Activated T-cell treated with anti-CD3 and anti-CD28 coated beads for 48 hours (primary cell): ENCODE data around the gene LIPT2.
"Not testable (repeated sequence)": the region's sequence is repeated elsewhere in the genome, so short reads cannot be mapped to it uniquely, and the experiment has no call there.

Experiments
- DNase-seq: peaks from one replicate; pipeline ENCODE4 v3.0.0-alpha.2; 2020; ENCODE audit warnings: low read depth

Gene LIPT2

DNA sequence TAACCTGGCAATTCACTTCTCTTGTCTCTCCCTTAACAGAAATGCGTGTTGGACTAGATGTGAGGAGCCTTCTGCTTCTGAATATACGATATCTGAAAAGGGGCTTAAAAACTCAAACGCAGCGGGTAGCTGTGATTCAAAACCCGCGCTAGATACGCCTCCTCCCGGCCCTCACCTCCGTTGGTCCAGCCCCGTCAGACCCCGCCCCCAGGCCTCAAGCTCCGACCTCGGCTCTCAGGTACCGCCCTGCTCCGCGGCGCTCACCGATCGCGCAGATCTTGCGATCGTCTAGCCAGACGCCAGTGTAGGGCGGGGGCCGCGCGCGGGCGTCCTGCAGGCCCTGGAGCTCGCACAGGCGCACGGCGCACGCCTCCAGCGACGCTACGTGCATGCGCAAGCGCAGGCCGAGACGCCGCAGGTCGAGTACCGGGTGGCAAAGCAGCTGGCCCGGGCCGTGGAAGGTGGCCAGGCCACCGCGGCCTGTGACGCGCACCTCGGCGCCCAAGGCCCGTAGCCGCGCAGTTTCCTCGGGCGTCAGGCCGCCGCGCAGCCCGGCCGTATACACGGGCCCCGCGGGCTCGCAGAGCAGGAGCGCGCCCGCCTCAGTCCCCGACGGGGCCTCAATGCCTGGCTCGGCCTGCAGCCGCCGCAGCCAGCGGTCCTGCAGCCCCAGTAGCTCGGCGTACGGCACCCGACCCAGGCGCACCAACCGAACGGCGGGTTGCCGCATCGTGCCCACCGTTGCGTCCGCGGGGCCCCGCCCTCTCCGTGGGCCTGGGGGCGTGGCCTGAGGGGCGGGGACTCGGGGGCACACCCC lies at the start of gene LIPT2:
Gene LIPT2 (minus strand): TSS at position 751 of the 817 bp plus-strand sequence. CDS start 21 bp downstream, at position 730.
- DNase-seq, result peak; percentile 98

DNA sequence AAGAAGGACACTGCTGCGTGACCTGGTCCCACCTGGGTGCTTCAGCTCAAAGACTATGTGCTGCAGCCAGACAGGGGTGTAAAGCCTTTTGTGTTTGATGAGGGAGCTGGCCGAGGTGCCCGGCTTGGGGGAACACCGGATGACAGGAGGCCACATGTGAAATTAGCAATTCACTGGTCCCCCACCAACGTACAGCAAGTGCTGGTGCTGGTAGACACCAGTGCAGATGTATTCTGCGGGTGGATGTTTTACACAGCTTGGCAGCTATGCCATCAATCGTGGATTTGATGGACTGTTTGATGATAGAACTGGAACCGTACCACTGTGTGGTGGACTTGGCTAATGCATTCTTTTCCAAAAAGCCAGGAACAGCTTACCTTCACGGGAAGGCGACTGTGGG lies 47.9 kb upstream of the LIPT2 start:
- no peak for DNase-seq

DNA sequence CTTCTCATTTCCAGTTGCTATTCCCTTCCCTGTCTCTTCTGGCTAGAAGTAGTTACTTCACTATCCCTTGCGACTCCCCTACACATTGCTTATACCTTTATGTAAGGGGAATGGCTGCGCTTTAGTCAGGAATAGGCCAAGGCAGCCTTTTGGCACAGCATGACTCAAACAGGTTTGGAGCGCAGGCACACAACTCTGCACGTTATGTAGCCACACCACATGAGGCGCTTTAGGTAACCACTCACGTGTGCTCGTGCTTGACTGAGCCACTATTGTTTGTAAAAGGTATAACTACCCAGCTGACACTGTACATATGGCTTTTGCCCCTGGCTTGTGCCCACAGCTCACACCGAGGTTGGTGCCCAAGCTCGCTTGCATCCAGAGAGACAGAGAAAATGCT lies 46.7 kb upstream of the LIPT2 start:
- no peak for DNase-seq

DNA sequence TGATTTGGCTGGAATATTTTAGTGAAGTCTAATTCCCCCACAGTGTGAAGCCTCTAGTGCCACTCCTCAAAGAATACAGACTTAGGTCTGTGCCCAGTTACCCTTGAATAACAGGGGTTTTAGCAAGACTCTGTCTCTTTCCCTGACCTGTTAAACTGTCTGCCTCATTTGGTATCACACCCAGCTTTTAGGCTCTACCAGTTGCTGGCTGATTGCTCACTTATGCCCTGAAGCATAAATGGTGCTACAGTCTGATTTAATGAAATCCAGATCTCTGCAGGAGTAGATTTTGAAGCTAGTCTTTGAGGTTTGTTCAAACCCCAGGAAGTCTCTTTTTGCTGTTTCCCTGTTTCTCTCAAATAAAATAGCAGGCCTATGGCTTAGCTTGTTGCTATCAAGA lies 45.2 kb upstream of the LIPT2 start:
- DNase-seq, result no peak

DNA sequence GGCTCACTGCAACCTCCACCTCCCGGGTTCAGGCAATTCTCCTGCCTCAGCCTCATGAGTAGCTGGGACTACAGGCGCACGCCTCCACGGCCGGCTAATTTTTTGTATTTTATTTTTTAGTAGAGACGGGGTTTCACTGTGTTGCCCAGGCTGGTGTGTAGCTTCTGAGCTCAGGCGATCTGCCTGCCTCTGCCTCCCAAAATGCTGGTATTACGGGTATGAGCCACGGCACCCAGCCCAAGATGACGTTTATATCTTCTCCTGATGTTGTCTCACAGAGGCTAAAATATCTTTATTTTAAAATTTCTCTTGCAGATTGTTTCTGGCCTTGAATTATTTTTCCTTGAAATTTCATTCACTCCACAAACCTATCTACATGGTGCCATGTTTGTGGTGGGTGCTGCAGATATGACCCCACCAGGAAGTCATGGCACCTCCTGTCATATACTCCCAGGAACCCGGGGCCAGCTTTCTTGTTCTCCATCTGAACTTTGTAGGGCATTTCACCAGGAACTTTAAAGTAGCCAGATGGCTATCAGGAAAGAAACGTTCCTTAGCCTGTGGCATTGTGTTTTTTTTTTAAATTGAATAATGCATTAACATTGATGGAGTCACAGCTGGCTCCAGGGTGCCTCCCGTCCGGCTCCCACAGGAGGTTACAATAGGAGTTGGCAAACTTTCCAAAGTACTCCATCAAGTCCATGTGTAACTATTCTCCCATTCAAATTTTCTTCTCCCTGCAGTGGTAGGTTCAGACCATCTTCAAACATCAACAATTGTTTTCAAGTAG lies 42.0 kb upstream of the LIPT2 start:
- no peak for DNase-seq

DNA sequence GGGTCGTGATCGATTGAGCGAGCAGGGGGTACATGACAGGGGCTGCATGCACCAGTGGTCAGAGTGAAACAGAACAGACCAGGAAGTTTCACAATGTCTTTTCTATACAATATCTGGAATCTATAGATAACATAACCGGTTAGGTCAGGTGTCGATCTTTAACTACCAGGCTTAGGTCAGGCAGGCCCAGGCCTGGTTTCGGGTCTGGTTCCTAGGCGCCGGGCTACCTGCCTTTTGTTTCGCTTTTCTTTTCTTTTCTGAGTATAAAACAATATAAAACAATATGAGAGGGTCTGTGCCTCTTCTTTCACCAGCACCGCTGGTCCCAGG lies 41.4 kb upstream of the LIPT2 start:
- not testable (repeated sequence) for DNase-seq

DNA sequence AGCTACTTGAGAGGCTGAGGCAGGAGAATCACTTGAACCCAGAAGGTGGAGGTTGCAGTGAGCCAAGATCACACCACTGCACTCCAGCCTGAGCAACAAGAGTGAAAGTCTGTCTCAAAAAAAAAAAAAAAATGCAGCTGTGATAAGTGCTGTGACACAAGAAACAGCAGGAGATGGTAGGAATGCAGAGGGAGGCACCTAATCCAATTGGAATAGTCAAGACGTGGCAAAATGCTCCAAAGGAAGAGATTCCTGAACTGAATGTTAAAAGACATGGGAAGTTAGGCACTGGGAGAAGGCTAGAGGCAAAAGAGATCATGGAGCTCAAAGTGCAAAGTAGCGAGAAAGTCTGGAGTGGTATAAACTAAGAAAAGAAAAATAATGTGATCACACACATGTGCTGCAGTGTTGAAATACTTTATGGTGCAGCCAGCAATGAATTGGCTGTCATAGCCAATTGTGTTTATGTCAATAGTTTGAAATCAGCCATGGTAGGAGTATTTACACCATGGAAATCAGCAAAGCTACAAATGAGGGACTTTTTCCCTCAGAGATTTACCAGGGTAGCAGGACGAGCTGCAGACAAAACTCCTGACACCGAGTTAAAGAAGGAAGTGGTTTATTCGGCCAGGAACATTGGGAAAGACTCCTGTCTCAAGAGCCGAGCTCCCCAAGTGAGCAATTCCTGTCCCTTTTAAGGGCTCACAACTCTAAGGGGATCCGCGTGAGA lies 40.9 kb upstream of the LIPT2 start:
- DNase-seq, result no peak

DNA sequence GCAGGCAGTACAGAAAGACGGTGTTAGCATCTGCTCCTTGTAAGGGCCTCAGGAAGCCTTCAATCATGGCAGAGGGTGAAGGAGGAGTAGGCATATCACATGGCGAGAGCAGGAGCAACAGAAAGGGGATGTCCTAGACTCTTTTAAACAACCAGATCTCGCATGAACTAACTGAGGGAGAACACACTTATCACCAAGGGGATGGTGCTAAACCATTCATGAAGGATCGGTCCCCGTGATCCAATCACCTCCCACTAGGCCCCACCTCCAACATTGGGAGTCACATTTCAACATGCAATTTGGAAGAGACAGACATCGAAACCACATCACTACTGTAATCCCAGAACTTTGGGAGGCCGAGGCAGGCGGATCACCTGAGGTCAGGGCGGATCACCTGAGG lies 39.9 kb upstream of the LIPT2 start:
- no peak for DNase-seq

DNA sequence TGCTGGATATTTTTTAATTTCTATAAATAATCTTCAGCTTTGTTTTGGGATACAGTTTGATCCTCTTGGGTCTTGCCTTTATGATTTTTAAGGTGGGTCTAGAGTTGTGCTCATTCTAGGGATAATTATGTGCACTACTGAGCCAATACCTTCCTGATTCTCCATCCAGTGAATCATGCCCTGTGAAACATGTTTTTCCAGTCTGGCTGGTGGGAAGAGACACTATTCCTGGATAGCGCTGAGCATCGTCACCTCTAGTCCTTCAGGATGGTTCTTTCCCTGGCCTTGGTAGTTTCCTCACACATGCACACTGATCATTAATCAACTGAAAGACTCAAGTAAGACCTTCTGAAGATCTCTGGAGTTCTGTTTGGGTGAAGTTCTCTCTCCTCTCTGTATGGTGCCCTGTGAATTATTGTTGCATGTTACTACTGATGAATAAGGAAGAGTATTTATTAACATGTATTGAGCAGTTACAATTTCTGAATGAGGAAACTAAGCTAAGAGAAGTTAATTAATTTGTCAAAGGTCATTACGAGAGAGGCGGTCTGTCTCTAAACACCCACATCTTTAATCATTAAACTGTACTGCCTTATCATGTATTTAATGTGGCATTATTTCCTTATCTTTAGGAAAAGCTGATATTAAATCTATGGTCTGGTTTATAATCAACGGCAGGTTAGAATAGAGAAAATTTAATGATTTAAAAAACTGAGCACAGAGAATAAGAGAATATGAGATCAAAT lies 39.1 kb upstream of the LIPT2 start:
- no peak for DNase-seq

DNA sequence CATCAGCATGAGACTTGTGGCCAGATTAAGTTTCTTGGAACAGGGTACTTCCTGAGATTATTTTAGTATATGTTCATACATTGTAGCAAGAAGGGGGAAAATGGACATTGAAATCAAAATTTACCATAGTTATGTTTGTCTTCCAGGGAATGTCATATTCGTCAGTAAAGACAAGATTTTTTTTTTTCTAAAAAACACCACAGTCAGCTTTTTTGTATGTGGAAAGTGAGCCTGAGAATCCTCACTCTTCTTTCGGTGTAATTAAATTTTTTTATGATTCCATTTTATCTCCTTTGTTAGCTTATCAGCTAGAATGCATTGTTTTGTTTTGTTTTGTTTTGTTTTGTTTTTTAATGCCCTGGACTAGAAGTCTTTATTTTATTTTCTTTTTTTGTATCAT lies 31.5 kb upstream of the LIPT2 start:
- DNase-seq, result no peak

DNA sequence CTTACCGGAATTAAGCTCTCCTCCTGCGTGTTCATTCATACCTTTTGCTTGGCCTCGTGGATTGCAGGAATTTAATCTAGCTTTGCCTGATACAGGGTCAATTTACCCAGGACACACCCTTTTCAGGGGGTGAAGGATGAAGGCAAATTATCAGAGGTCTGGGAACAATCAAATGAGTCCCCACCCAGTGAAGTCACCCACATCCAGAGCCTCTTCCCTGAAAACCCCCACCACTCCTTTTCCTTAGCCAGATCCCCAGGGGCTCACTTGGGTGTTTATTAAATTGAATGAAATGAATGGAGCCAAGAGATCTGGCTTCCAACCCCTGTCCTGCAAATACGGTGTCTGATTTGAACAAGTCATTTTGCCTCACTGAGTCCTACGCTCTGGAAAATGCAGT lies 31.0 kb upstream of the LIPT2 start:
- no peak for DNase-seq

DNA sequence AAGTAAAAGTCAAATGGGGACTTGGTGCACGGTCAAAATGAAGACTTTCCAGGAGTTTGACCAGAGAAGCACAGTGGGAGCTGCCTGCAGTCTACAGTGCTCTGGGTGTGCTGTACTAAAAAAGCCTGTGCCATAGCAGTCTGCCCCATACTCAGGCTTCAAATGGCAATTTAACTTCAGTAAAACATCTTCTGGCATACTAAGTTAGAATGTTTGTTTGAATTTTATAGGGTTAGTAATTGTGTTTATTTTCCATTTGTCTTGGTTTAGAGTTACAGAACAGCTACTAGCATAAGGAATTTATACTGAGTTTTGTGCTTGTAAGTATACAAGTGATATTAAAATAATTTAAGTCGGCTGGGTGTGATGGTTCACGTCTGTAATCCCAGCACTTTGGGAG lies 29.3 kb upstream of the LIPT2 start:
- DNase-seq, result no peak

DNA sequence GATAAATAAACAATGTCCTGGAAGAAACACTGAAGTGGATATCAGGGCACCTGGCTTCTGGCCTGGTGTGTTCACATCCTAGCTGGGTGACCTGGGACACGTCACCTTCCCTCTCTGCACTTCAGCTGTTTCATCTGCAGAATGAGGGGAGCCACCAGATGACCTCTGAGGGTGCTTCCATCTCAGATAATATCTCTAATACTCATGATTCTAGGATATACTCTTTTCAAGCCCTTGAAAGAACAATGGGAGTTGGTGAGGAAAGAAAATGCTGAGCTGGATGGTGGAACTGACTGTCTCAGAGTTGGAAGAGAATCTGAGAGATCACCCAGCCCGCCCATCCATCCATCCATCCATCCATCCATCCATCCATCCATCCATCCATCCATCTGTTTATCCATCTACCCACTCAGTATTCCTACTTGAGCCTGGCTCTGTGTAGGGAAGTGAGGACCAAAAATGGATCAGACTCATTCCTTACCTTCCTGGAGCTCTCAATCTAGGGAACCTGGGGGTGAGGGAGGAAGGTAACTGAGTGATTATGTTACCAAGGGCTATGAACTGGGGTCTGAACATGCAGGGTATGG lies 28.2 kb upstream of the LIPT2 start:
- no peak for DNase-seq

DNA sequence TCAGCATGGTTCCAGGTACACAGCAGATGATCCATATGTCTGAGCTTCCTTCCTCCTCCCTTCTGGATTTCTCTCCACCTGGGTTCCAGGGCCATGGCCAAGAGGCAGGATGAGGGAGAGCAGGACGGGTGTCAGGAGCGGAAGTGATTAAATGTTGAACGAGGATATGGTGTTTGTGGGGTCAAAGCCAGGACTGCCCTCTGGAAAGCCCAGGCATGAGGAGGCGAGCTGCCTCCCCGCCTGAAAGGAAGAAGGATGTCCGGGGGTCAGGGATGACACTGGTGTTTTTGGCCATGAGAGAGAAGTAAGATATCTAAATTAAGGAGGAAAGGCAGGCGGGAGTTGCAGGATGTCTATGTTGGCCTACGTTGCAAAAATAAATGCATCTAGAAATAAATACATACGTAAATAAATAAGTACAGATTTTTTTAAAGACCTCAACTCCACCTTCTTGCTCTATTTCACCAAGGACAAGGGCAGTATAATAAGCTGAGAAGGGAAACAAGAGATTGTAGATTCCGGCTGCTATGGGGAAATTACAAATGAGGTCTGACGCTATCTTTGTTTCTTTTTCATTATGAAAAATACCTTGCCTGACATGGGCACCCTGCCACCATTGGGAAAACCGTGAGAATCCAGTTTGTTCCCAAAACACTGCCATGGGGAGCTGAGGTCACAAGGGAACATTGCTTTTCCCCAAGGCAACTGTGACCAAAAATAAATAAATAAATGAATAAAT lies 27.6 kb upstream of the LIPT2 start:
- DNase-seq, result no peak

DNA sequence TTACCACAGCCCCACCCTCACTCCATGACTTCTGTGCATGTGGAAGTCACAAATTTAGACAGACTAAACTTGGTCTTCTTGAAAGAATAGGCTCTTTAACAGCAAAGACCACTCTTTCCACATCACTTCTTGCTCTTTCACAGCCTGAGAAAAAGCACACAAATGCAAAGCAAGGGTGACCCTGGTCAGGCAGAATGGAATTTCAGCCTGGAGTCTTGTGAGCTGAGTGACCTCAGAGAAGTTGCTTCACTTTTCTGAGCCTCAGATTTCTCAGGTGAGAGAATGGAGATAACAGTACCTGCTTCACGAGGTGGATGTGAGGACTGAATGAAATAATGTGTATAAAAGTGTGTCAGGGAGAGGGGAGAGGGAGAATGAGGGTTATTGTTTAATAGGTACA lies 26.8 kb upstream of the LIPT2 start:
- DNase-seq, result no peak

DNA sequence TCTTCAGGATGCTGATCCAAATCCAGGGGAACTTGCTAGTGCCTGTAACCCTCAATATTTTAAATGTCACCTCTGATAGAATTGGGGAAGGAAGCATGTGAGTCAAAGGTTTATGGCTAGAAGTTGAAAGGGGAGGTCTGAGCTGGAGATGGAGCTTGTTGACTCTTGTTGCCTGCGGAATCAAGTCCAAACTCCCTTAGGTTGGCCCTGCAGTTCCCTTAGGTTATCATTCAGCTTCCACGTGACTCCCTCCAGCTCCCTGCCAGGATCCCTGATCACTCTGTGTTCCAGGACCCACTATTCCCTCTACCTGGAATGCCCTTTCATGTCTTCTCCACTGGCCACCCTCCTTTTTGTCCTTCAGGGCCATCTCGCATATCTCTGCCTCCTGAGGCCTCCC lies 26.2 kb upstream of the LIPT2 start:
- no peak for DNase-seq

DNA sequence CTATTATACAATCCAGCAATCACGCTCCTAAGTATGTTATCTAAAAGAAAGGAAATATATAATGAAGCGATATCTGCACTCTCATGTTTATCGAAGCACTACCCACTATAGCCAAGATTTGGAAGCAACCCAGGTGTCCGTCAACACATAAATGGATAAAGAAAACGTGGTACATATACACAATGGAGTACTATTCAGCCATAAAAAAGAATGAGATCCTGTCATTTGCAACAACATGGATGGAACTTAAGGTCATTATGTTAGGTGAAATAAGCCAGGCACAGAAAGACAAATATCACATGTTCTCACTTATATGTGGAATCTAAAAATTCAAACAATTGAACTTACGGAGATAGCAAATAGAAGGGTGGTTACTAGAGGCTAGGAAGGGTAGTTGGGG lies 24.1 kb upstream of the LIPT2 start:
- not testable (repeated sequence) for DNase-seq

DNA sequence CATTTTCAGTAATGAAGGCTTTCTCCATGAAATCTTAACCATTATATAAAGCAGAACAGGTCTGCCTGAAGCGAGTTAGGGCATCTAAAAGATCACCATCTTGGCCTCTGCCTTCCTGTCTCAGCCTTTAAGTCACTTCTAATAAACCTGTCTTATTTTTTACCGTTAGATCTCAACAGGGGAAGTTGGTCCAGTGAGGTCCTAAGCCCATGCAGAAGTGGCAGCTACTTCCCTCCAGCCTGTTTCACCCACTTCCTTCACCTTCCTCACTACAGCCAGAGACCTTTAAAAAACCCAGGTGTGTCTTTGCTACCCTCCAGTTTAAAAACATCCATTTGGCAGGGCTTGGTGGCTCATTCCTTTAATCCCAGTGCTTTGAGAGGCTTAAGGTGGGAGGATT lies 14.1 kb upstream of the LIPT2 start:
- no peak for DNase-seq

DNA sequence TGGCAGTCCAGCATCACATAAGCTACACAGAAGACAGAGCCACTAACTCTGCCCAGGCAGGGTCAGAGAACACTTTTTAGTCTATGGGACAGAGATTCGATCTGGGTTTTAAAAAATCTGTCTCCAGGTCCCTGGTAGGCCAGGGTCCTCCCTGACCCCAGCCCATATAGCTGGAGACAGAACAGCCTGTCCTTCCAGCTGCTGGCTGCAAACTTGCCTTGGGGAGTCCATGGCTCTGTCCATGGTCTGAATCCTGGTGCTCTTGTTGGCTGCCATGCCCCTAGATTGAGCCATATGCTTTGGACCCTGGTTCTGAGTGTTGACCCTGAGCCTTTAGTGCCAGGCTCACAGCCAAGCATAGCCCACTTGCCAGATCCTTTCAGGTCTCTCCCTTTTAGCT lies 13.3 kb upstream of the LIPT2 start:
- no peak for DNase-seq

DNA sequence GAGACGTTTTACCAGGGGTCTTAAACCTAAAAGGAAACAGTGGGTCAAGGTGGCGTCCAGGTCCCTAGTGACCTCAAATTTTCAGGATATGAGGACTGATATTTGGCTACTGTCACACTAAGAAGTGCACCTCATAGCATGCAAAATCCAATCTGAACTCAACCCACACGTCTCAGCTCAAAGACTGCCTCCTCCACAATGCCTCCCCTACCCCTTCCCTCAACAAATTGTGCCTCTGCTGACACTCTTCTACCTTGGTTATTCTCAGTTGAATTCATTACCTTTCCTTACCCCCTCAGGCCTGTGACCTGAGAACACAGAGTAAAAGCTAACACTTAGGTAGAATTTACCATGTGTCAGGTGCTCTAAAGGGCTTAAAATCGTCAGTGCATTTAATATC lies 12.4 kb upstream of the LIPT2 start:
- DNase-seq, result no peak

DNA sequence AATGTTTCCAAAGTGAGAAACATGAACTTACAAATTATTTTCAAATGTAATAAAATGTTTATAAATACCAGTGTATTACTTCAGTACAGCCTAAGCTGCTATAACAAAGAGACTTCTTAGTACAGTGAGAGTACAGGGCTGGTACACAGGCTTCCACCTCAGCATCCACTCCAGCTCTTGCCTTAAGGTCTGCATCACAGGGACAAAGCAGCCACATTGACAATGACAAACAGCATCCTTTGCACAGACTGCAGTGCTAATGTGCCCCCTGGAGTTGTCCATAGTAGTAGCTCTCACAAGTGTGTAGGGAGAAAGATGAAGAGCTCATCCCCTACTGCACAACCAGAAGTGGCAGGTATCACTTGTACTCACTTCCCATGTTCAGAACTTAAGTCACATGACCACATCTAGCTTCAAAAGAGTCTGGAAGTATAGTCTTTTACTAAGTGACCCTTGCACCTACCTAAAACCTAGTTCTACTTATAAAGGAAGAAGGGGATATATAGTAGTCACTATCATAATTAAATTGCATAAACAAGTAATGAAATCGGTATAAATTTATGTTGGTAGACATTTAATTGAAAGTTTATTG lies 10.7 kb upstream of the LIPT2 start:
- no peak for DNase-seq
